ENCODE measurements around the gene BCCIP. TPM values are rescaled to one million over a fixed set of nuclear protein-coding genes. Genes with fewer than 3 reads are reported as not detected.

The BCCIP gene
- total and polyA plus RNA-seq, 10 donors, result 30.2 to 61.3 (median 35.4) TPM

DNA sequence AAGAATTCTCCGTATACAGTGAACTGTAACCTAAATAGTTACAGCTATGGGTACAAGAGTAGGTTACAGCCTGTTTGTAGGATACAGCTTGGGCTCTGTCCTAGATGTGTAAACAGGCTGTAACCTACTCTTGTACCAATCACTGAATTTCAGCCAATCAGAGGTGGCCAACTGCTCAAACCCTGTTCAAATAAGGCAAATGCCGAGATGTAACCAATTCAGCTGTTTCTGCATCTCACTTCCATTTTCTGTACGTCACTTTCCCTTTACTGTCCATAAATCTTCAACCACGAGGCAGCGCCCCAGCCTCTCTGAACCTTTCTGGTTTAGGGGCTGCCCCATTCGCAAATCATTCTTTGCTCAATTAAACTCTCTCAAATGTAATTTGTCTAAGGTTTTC lies 39.4 kb upstream of the BCCIP start:
- Histone ChIP-seq H3K36me3 (peaks cover 0 to 25% (median 9%) of the 10 kb centered on the region in 6 donors), H3K4me3 (no peak overlapping the region), H3K9me3 (no peaks in the 10 kb centered on the region), H3K27ac (no peak overlapping the region), H3K4me1 (peaks cover 0 to 13% (median 3%) of the 10 kb centered on the region in 6 donors), H3K27me3 (replicated peaks in 1 of 7) (no peaks in the 10 kb centered on the region)
- DNase-seq, result no peak
- WGBS, 5 donors, result 49 to 68% (median 57%) methylated on average over 6 of the region's 6 CpGs
- intact Hi-C loops (cut with DNase I; ENCODE audit: low total_unique reads), result no loop called here
- TF ChIP-seq POLR2AphosphoS5 (IDR thresholded peaks at IDR 0.05), result no peak
- no peak for TF ChIP-seq POLR2A (IDR thresholded peaks at IDR 0.05)
- TF ChIP-seq, protein P1, sequence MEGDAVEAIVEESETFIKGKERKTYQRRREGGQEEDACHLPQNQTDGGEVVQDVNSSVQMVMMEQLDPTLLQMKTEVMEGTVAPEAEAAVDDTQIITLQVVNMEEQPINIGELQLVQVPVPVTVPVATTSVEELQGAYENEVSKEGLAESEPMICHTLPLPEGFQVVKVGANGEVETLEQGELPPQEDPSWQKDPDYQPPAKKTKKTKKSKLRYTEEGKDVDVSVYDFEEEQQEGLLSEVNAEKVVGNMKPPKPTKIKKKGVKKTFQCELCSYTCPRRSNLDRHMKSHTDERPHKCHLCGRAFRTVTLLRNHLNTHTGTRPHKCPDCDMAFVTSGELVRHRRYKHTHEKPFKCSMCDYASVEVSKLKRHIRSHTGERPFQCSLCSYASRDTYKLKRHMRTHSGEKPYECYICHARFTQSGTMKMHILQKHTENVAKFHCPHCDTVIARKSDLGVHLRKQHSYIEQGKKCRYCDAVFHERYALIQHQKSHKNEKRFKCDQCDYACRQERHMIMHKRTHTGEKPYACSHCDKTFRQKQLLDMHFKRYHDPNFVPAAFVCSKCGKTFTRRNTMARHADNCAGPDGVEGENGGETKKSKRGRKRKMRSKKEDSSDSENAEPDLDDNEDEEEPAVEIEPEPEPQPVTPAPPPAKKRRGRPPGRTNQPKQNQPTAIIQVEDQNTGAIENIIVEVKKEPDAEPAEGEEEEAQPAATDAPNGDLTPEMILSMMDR (IDR thresholded peaks at IDR 0.05 in 8 of 11, conservative IDR thresholded peaks at IDR 0.05 in 3 of 11), result no peak

DNA sequence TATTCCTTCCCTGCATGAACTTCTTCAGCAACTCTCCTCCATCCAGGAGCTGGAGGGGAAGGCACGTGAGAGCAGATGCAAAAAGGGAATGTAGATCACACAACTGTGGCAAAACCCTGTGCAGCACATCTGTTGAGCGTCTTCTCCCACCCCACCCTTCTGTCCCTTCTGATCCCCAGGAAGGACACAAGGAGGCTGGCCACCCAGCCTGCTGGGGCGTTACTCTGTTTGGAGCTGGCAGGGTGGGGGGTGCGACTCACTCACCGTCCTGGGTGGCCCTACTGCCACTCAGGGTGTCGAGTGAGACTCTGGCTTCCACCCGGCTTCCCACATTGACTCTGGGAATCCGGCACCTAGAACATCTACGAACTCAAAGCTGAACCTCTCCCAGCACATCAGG lies 37.6 kb upstream of the BCCIP start:
- Histone ChIP-seq H3K27me3 (replicated peaks in 1 of 7) (no peaks in the 10 kb centered on the region), H3K36me3 (peaks cover 0 to 42% (median 14%) of the 10 kb centered on the region in 6 donors), H3K4me3 (no peak overlapping the region), H3K4me1 (peaks cover 0 to 13% (median 3%) of the 10 kb centered on the region in 6 donors), H3K27ac (no peak overlapping the region), H3K9me3 (no peaks in the 10 kb centered on the region)
- WGBS, 5 donors, result 71 to 86% (median 75%) methylated on average over 8 to 9 of the region's 9 CpGs
- TF ChIP-seq, protein P1 (IDR thresholded peaks at IDR 0.05 in 8 of 11, conservative IDR thresholded peaks at IDR 0.05 in 3 of 11), result no peak
- TF ChIP-seq POLR2AphosphoS5 (IDR thresholded peaks at IDR 0.05) (no peak), POLR2A (IDR thresholded peaks at IDR 0.05) (no peak)
- intact Hi-C loops (cut with DNase I; ENCODE audit: low total_unique reads), result no loop called here
- no peak for DNase-seq

DNA sequence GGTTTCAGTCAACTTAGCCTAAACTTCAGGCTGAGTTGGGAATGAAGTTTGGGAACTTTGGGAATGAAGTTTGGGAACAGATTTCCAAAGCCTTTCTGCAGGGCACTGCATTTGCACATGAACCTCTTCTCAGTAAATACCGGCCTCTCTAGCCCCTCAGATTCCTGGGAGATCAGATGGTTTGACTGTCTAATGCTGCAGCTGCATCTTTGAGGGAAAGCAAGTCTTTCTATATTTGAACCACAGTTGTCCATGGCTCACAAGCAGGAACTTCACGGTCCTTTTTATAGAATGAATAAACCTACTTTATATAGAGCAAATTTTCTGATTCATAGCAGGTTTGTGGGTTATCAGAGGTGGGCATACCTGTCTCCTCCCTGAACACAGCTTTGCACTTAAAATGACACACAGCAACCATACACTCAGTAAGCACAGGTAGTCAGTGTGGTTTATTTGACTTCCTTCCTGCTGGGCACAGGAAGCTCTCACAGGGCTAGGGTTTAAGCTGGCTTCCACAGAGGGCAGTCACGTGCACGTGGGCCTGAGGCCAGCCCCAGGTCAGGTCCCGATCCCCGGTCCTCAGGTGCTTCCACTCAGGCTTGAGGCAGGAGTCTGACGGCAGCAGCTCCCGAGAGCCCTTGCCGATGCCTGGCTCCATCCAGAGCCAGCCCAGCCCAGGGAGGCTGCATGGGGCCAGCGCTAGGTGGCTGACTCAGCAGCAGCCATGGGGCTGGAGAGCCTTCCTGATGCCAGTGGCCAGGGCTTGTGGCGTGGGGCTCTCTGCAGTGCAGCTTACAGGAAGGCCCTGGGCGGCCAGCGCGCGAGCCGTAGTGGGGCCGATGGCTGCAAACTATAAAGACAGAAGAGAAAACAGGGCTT lies 35.0 kb upstream of the BCCIP start:
- TF ChIP-seq, protein P1 (IDR thresholded peaks at IDR 0.05 in 8 of 11, conservative IDR thresholded peaks at IDR 0.05 in 3 of 11), result no peak
- TF ChIP-seq POLR2A (IDR thresholded peaks at IDR 0.05) (no peak), POLR2AphosphoS5 (IDR thresholded peaks at IDR 0.05) (no peak)
- Histone ChIP-seq H3K9me3 (no peaks in the 10 kb centered on the region), H3K36me3 (peaks cover 0 to 67% (median 36%) of the 10 kb centered on the region in 6 donors), H3K4me3 (no peak overlapping the region), H3K27me3 (replicated peaks in 1 of 7) (no peaks in the 10 kb centered on the region), H3K4me1 (peaks cover 0 to 13% (median 3%) of the 10 kb centered on the region in 6 donors), H3K27ac (peak overlapping the region in 2 of 8 donors; percentile 26 to 51)
- intact Hi-C loops (cut with DNase I; ENCODE audit: low total_unique reads), result no loop called here
- DNase-seq, result no peak
- WGBS, 5 donors, result 76 to 80% (median 77%) methylated on average over 14 to 17 of the region's 17 CpGs
